Stimulated activated CD4-positive, alpha-beta T cell treated with anti-CD3 and anti-CD28 coated beads, Interleukin-15, amount 100 ng/mL, for 1 hour (primary cell): Measurements from ENCODE around the gene ZFC3H1.
"Not testable (repeated sequence)": the region's sequence is repeated elsewhere in the genome, so short reads cannot be mapped to it uniquely, and the experiment has no call there.

Experiments used
- DNase-seq, 2 donors: peaks; one replicate each; pipeline ENCODE4 v3.0.0-alpha.2; 2020; ENCODE audit warnings: low read depth in 1 of 2, low spot score in 1 of 2

The ZFC3H1 gene, protein sequence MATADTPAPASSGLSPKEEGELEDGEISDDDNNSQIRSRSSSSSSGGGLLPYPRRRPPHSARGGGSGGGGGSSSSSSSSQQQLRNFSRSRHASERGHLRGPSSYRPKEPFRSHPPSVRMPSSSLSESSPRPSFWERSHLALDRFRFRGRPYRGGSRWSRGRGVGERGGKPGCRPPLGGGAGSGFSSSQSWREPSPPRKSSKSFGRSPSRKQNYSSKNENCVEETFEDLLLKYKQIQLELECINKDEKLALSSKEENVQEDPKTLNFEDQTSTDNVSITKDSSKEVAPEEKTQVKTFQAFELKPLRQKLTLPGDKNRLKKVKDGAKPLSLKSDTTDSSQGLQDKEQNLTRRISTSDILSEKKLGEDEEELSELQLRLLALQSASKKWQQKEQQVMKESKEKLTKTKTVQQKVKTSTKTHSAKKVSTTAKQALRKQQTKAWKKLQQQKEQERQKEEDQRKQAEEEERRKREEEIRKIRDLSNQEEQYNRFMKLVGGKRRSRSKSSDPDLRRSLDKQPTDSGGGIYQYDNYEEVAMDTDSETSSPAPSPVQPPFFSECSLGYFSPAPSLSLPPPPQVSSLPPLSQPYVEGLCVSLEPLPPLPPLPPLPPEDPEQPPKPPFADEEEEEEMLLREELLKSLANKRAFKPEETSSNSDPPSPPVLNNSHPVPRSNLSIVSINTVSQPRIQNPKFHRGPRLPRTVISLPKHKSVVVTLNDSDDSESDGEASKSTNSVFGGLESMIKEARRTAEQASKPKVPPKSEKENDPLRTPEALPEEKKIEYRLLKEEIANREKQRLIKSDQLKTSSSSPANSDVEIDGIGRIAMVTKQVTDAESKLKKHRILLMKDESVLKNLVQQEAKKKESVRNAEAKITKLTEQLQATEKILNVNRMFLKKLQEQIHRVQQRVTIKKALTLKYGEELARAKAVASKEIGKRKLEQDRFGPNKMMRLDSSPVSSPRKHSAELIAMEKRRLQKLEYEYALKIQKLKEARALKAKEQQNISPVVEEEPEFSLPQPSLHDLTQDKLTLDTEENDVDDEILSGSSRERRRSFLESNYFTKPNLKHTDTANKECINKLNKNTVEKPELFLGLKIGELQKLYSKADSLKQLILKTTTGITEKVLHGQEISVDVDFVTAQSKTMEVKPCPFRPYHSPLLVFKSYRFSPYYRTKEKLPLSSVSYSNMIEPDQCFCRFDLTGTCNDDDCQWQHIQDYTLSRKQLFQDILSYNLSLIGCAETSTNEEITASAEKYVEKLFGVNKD (N-terminal part only)

DNA sequence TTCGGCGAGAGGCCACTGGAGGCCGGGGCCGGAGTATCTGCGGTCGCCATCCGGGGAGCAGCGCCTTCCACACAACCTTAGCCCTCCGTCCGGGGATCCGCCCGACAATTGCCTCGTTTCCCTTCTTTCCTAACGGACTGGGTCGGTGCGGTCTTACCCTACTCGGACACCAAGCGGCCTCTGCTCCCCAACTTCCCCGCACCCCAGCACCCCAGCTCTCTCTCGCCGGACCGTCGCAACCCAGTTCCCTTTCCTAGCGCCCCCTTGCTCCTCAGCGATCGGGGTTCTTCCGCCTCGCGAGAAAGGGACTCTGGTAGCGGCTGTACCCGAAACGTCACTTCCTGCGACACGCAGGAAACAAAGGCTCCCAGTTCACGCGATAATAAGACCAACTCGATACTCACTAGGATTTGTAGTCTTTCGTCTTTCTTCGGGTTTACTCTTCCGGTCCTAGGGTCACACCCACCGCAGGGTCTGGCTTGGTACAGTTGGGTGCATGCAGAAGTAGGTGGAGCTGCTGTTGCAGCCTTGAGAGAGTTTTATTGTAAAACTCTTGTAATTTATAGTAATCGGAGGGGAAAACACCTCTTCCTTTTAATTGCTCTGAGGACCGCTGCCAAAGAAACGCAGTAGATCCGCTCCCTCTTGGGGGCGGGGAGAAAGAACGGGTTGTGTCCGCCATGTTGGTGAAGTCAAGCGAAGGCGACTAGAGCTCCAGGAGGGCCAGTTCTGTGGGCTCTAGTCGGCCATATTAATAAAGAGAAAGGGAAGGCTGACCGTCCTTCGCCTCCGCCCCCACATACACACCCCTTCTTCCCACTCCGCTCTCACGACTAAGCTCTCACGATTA, at the start of gene ZFC3H1, which contains the start of gene THAP2:
Gene ZFC3H1, minus strand, starts transcription at position 288 of the 850 bp plus-strand sequence. Its CDS starts 238 bp downstream, at position 50.
Gene THAP2, plus strand, starts transcription at position 741 of the 850 bp plus-strand sequence. CDS start 209 bp downstream, outside the sequence.
- DNase-seq: peak; percentile 67 to 73

- DNase-seq: no peak
Observed at GRCh38 chr12:71710276-71711125, 46.9 kb upstream of the ZFC3H1 start.

GRCh38 chr12:71708658-71709057, 45.0 kb upstream of the ZFC3H1 start:
- no peak for DNase-seq

- no peak for DNase-seq
Observed at GRCh38 chr12:71704920-71705319, 41.3 kb upstream of the ZFC3H1 start.

DNA sequence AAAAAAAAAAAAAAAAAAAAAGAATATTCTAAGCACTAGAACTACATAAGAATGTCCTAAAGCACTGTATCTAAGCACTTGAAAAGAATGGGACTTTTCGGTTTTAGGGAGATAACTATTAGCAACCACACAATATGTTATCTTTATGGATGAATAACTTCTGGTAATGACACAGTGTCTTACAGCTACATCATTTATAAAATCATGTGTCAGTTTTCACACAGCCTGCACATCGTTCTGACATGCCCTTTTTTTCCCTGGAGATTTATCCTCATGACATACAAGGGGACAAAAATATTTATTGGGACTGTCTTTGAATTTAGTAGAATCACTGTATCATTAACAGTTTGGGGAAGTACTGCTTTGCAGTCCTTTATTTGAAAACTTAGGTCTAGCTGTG, 39.6 kb upstream of the ZFC3H1 start:
- DNase-seq: no peak

DNA sequence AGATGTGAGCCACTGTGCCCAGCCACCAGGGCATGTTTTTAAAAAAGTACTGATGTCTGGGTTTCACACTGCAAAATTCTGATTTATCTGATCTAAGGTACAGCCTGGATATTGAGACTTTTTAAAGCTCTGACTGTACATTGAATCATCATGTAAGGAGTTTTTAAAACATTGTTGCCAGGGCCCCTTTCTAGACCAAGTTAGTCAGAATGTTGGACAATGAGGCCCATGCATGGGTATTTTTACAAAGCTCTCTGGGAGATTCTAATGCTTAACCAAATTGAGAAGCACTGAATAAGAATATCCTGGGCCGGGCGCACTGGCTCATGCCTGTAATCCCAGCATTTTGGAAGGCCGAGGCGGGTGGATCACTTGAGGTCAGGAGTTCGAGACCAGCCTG, 38.9 kb upstream of the ZFC3H1 start:
- no peak for DNase-seq

DNA sequence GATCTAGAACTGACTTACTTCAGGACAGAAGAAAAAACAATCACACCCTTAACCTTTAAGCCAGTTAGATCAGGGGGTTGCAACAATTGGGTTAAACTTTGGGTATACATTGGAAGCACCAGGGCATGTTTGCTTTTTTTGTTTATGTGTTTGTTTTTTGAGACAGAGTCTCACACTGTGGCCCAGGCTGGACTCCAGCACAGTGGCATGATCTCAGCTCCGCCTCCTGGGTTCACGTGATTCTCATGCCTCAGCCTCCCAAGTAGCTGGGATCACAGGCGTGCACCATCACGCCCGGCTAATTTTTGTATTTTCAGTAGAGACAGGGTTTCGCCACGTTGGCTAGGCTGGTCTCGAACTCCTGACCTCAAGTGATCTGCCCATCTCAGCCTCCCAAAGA, 38.5 kb upstream of the ZFC3H1 start:
- not testable (repeated sequence) for DNase-seq

GRCh38 chr12:71695782-71696181, 32.1 kb upstream of the ZFC3H1 start:
- no peak for DNase-seq

DNA sequence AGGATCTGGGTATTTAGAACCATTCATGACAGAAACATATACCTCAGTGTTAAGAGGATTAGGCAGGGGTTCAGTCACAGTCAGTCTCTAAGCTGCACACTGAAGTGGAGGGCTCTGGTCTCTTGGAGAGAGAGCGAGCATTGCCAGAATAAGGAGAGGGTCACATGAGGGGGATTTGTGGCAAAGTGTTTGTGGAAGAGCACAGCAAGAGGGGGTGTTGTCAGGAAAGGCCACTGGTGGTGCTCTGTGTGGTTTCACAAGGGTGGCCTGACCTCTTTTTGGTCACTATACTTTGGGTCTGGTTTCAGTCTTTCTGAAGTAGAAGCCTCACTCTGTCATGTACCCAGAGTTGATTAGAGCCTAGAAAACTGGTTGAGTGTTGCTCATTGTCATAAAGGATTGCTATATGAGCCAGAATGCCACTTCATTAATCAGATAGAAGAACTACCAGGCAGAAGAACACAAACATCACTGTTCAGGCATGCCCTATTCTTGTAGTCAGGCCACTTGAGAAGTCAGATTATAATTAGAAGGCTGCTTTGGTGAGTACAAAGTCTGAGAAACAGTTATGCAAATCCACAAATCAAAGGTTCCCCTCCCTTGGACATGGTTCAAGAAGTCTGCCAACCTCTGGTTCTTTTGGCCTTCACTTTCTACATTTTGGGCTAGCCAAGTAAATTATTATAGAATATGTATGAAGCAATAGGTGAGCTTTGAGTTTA, 30.6 kb upstream of the ZFC3H1 start:
- DNase-seq: no peak

- DNase-seq: not testable (repeated sequence)
Observed at GRCh38 chr12:71693651-71694050, 30.0 kb upstream of the ZFC3H1 start.

DNA sequence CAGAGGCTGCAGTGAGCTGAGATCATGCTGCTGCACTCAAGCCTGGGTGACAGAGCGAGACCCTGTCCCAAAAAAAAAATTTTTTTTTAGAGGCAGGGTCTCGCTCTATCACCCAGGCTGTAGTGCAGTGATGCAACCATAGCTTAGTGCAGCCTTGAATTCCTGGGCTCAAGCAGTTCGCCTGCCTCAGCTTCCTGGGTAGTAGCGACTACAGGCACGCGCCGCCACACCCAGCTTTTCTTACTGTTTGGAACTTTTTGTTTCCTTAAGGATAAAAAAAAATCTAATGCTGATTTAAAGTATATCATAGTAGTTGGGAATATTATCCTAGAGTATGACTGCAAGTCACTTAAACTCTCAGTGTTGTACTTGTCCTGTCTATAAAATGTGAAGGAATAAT, 29.5 kb upstream of the ZFC3H1 start:
- no peak for DNase-seq

DNA sequence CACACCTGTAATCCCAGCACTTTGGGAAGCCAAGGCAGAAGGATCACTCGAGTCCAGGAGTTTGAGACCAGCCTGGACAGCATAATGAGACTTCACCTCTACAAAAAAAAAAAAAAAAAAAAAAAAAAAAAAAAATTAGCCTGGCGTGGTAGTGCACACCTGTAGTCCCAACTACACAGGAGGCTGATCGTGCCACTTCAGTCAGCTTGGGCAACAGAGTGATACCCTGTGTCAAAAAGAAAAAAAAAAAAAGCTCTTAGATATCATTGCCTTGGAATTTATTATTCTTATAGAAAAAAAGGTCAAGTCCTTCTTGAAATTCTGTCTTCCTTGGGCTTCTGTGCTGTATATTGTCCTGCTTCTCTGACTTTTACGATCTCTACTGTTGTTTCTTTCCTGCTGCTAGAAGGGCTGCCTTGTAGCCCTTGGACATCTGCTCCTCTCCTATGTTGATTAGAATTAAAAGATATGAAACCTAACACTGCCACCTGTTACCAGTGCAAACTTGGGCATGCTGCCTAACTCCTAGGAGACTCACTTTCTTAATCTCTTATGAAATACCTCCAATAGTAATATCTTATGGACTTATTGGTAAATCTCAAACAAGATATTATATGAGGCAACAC, 28.0 kb upstream of the ZFC3H1 start:
- DNase-seq: no peak

DNA sequence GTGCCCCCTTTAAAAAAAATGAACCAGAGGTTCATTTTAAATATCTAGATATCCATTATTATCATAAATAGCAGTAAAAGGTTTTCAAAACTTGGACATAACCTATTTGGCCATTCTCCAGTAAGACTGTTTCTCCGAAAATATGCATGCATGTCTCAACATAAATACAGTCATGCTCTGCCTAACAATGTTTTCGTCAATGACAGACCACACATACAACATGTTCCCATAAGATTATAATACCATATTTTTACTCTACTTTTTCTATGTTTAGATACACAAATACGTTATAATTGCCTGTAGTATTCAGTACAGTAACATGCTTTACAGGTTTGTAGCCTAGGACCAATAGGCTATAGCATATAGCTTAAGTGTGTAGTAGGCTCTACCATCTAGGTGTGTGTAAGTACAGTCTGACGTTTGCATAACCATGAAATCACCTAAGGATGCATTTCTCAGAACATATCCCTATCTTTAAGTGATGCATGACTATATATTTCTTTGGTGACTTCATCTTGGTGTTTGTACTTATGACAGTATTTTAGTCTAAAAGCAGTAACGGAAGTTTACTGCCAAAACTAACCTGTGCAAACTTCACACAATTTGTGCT, 25.4 kb upstream of the ZFC3H1 start:
- no peak for DNase-seq

GRCh38 chr12:71687172-71687571, 23.5 kb upstream of the ZFC3H1 start:
- DNase-seq: not testable (repeated sequence)

DNA sequence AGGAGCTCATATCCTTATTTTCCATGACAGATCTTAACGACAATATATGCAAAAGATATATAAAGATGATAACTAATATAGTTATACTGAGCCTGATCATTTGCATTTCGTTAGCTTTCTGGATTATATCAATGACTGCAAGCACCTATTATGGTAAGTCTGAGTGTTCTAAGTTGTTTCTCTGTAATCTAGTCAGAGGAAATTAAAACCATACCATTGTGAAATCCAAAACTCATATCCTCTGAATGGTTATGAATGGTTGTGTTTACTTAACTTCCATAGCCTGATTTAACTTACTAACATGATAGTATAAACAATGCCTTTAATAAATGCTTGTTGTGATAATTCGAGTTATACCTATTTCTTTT, 23.0 kb upstream of the ZFC3H1 start:
- no peak for DNase-seq

GRCh38 chr12:71685914-71686657, 22.4 kb upstream of the ZFC3H1 start, which contains the start of gene TMEM19:
TSS of gene TMEM19 (plus strand) at chr12:71686082. CDS start at chr12:71686681, 599 bp downstream.
- DNase-seq: peak; percentile 54 to 63

DNA sequence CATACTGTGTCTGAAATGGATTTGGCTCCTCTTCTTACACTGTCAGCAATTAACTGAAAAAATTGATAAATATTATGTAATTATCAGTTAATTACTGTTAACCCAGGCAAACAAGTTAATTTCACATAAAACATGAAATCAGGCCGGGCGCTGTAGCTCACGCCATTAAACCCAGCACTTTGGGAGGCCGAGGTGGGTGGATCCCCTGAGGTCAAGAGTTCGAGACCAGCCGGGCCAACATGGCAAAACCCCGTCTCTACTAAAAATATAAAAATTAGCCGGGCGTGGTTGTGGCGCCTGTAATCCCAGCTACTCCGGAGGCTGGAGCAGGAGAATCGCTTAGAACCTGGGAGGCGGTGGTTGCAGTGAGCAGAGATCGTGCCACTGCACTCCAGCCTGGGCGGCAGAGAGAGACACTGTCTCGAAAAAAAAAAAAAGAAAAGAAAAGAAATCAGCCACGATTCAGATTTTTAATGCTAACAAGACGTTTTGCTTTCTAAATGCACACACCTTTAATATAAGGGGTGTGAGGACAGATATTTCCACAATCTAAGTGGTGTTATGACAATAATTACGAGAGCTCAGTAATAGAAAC, 21.8 kb upstream of the ZFC3H1 start:
- no peak for DNase-seq
